HG02885 (cell line): ENCODE measurements around the gene OR8B12.

Experiments
- ATAC-seq: cut with Tn5 transposase; IDR thresholded peaks from one replicate; pipeline ENCODE4 v1.9.1; 2021; ENCODE audit warnings: mild to moderate bottlenecking; ENCODE audit not compliant: unreplicated experiment, poor library complexity

The OR8B12 gene, protein sequence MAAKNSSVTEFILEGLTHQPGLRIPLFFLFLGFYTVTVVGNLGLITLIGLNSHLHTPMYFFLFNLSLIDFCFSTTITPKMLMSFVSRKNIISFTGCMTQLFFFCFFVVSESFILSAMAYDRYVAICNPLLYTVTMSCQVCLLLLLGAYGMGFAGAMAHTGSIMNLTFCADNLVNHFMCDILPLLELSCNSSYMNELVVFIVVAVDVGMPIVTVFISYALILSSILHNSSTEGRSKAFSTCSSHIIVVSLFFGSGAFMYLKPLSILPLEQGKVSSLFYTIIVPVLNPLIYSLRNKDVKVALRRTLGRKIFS

DNA sequence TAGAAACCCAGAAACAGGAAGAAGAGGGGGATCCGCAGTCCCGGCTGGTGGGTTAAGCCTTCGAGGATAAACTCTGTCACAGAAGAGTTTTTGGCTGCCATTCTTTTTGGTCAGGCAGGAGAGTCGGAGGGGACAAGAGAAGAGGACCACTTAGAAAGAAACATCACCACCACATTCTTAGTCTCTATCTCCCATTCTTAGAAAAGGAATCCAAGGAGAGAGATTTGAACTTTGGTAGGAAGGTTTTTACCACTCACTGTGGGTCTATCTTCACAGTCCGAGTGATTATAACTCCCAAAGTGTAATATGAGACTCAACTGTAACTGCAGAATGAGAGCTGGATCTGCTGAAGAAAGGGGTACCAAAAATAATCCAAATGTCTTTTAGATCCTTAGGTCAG is at the start of gene OR8B12:
OR8B12 (minus strand) TSS at position 101 of the 400 bp plus-strand sequence; CDS start at position 101, 0 bp downstream.
- ATAC-seq, result no peak

GRCh38 chr11:124592627-124593026 is 49.2 kb upstream of the OR8B12 start:
- no peak for ATAC-seq

DNA sequence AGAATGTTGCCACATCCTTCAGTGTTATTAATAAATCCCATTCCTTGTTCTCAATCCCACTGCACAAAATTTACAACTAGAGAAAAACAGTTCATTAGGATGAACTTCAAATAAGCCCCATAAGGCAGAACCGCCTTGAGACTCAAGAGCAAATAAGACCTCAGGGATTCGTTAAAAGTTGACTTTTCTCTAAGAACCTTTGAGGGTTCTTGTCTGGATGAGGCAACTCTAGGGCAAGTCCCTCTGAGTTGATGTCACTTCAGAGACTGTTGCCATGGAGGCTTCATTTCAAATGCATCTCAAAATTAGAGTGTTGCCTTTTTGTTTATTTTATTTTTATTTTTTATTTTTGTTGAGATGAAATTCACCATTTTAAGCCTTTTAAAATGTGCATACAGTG is 48.0 kb upstream of the OR8B12 start:
- no peak for ATAC-seq

DNA sequence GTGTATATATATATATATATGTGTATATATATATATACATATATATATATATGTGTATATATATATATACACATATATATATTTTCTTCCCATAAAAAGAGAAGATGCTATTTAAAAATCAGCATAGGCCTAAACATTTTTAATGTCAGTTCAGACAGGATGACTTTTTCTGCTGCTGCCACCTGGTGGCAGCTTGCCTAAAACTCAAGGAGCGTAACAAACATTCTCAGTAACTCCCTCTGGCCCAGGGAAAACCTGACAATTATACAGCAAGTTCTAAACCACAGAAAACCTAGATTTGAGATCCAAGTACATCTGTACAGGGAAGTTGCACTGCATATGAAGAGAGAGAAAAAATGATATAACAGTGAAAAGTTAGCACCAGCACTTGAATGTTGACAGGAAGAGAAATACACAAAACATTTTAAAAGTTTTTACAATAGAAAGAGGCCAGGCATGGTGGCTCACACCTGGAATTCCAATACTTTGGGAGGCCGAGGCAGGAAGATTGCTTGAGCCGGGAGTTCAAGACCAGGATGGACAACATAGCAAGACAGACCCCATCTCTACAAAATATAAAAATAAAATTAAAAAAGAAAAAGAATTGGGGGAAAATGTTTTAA is 42.9 kb upstream of the OR8B12 start:
- ATAC-seq, result peak; percentile 60

GRCh38 chr11:124584681-124585372 is 41.4 kb upstream of the OR8B12 start:
- ATAC-seq, result no peak

- ATAC-seq, result no peak
Observed at GRCh38 chr11:124583781-124584180, 40.3 kb upstream of the OR8B12 start.

DNA sequence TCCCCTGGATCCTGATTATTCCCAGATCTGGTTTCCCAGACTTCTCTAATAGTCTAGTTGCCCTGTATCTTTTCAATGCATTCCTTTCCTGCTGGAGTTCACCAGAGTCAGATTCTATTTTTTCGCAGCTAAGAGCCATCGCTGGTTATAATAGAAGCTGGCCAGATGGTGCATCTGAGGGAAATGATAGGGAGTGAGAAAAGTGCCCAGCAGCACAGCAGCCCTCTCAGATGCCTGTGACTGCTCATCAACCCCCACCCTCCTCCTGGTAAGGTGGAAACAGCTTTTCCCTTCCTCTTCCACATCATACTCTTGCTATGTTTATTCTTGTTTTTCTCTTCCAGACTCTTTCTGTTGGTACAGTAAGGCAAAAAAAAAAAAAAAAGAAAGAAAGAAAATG is 39.1 kb upstream of the OR8B12 start:
- ATAC-seq, result no peak

DNA sequence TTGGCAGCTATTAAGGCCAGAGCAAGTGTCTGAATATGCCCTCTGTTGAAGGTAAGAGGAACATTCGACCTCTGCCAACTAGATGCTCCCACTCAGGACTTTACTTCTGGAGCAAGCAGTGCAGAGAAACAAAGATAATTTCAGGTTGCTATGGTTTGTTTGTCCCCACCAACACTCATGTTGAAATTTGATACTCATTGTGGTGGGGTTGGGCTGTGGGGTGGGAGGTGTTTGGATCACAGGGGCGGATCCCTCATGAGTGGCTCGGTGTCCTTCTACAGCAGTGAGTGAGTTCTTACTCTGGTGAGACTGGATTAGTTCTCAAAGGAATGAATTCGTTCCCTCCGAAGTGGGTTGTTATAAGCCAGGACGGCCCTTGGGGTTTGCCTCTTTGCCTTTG is 38.4 kb upstream of the OR8B12 start:
- ATAC-seq, result no peak

GRCh38 chr11:124578761-124579160 is 35.3 kb upstream of the OR8B12 start:
- ATAC-seq, result no peak

GRCh38 chr11:124577716-124578427 is 34.4 kb upstream of the OR8B12 start:
- no peak for ATAC-seq

DNA sequence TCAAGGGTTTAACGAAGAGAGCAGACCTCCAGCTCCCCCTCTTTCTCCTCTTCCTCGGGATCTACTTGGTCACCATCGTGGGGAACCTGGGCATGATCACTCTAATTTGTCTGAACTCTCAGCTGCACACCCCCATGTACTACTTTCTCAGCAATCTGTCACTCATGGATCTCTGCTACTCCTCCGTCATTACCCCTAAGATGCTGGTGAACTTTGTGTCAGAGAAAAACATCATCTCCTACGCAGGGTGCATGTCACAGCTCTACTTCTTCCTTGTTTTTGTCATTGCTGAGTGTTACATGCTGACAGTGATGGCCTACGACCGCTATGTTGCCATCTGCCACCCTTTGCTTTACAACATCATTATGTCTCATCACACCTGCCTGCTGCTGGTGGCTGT is 26.7 kb upstream of the OR8B12 start:
- ATAC-seq, result no peak

- no peak for ATAC-seq
Observed at GRCh38 chr11:124569697-124570096, 26.2 kb upstream of the OR8B12 start, which contains the start of gene OR8A1. Gene OR8A1, plus strand, starts transcription at chr11:124569997. Its CDS starts 123 bp downstream, at chr11:124570120.

DNA sequence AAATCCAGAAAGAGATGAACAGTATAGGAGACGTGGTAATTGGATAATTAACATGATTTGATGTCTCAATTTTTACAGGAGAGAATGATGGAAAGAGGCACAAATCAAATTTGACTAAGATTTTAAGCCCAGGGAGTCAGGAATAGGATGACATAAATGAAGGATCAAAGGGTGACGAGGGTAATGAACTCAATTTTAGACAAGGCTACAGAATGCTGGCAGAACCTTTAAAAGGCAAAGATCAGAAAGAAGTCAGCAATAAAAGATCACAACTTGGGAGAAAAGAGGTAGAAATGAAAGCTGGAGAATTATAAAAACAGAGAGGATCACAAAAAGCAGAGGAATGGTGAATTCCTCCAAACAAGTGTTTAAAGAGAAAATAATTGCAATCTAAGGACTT is 13.4 kb upstream of the OR8B12 start:
- ATAC-seq, result no peak

DNA sequence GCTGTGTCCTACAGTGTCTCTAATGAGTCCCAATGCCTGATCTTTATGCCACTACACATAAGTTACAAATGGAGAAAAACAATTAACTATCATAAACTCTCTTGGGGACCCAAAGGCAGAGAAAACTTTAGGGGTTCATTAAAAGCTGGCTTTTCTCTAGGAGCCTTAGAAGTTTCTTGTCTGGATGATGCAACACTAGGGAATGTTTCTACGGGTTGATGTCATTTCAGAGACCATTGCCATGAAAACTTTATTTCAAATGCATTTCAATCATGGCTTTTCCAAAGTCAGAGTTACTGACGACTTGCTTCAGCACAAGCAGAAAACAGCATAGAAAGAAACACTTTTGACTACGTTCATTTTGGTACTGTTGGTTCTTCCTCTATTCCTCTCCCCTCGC is 8.5 kb upstream of the OR8B12 start:
- no peak for ATAC-seq

DNA sequence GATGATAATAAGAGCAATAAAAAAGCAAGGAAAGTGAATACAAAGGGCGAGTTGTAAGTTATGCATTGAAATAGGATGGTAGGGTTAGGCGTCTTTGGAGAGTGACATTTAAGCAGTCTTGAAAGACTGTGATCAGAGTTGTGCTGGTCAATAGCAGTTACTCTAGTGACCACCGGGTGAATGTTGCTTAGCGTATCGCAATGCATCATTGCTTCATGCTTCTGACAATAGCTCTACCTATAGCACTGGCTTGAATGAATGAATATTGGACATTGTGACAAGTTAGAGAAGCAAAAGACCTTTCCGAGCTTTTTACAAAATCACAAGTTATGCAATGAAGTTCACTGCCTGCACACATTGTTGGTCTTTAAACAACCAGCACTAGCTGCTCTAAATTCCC is 7.7 kb upstream of the OR8B12 start:
- ATAC-seq, result no peak

- no peak for ATAC-seq
Observed at GRCh38 chr11:124543145-124543544, 309 bp downstream of the OR8B12 start.

DNA sequence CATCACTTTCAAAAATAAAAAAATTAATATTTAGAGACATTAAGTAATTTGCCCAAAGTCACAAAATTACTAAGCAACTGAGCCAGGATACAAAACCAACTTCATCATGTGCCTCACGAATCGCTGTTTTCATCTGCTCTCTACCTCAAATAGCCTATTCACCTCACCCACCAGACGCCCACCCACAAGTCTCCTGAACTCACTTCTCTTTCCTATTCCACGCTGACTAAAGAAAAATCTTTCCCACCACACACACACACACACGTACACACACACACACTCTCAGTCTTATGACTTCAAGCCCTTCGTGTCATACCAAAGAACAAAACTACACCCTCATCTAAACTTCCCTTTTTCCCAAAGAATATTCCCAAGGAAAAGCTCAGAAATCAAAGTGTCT is 2.2 kb downstream of the OR8B12 start:
- ATAC-seq, result no peak

GRCh38 chr11:124538019-124538418 is 5.4 kb downstream of the OR8B12 start:
- no peak for ATAC-seq

DNA sequence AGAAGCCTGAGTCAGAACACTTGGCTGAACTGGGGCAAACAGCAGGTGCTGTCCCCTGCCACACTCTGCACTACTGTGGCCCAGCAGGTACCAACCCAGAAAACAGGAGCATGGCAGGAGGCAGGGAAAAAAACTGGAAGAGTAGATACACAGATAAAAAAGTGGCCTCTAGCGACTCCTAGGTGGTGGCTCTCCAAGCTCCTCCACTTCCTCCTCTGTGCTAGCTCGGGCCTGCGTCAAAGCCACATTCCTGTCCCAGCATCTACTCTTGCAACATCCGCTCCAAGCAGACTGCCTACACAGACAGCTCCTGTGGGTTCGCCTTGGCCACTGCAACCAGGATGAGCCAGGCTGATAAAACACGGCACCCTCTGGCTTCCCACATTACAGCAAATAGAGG is 6.9 kb downstream of the OR8B12 start:
- ATAC-seq, result no peak

DNA sequence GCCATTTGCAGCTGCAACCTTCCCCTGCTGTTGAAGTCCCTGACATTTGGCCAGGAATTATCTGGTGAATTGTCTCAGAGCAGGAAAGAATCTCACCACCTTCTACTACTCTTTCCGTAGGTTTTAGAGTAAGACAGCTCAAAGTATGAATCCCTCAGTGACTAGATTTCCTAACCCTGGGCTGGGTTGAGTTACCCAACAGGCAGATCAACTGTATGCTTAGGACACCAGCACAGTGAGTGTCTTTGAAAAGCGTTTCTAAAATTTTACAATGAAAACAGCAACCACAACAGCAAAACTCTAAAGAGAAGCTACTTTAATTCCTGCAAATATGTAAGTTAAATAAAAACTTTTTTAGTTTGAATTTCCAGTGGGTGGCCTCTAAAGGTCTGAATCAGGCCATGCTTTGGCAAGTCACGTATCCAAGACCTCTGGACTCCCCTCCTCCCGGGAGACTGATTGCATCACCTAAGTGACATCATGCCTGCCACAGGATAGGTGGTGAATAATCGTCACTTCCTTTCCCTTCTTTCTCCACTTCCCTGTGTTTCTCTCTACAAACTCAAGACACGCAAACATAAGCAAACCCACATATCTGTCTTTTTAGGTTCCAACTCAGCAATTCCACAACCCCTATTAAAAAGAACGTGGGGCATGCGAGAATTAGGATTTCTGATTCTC is 7.8 kb downstream of the OR8B12 start:
- no peak for ATAC-seq
